Esophagus squamous epithelium (tissue), 4 donors: ENCODE data around the gene HMGCL.

Source experiments
- CTCF ChIP-seq, 6 experiments: fragments of 450-650 bp in 4 of 6; fragments of 200-600 bp in 2 of 6; sonication (generic) in 2 of 6; IDR thresholded peaks; one replicate each; pipeline ENCODE4 v1.5.1; 2016 to 2019; ENCODE audit warnings: antibody characterized with exemption in 6 of 6, mild to moderate bottlenecking in 4 of 6, moderate library complexity in 4 of 6
- POLR2A ChIP-seq, 4 donors: fragments of 450-650 bp; IDR thresholded peaks; one replicate each; pipeline ENCODE4 v1.6.1; 2017; ENCODE audit warnings: antibody characterized with exemption in 4 of 4, mild to moderate bottlenecking in 4 of 4, moderate library complexity in 3 of 4

- TF ChIP-seq CTCF (IDR thresholded peaks at IDR 0.05) (no peak), POLR2A (IDR thresholded peaks at IDR 0.05) (no peak)
Measured at GRCh38 chr1:23827717-23828116, 2.5 kb upstream of the HMGCL start.
